SK-N-SH treated with all-trans-retinoic acid at 6 μM for 48 hours (cell line): ENCODE measurements around the gene GPC5.

ENCODE experiments used
- ATAC-seq: fragments of 200-7000 bp; cut with Tn5 transposase; 3 replicates; pipeline ENCODE4 v1.9.1; 2020; ENCODE audit warnings: mild to moderate bottlenecking, moderate library complexity
- ARNTL ChIP-seq: fragments of 450-650 bp; formaldehyde crosslinking; IDR thresholded peaks from 2 replicates; pipeline ENCODE4 v1.5.0; 2020; ENCODE audit warnings: low read depth, mild to moderate bottlenecking, moderate library complexity, borderline replicate concordance
- BACH2 ChIP-seq: fragments of 250-450 bp; sonication (Bioruptor Pico); IDR thresholded peaks from 2 replicates; pipeline ENCODE4 v1.9.0; 2021; ENCODE audit warnings: mild to moderate bottlenecking, borderline replicate concordance
- CREB5 ChIP-seq: fragments of 250-450 bp; sonication (Bioruptor Pico); IDR thresholded peaks from 2 replicates; pipeline ENCODE4 v1.5.1; 2020; ENCODE audit warnings: low read depth, mild to moderate bottlenecking, moderate library complexity
- CSDC2 ChIP-seq: fragments of 250-450 bp; sonication (Bioruptor Pico); IDR thresholded peaks from 2 replicates; pipeline ENCODE4 v1.5.0; 2020; ENCODE audit warnings: mild to moderate bottlenecking, moderate library complexity
- CSRNP3 ChIP-seq: fragments of 250-450 bp; sonication (Bioruptor Pico); IDR thresholded peaks from 2 replicates; pipeline ENCODE4 v1.5.1; 2021; ENCODE audit warnings: mild to moderate bottlenecking, moderate library complexity
- GLIS3 ChIP-seq: fragments of 250-450 bp; sonication (Bioruptor Pico); IDR thresholded peaks from 2 replicates; pipeline ENCODE4 v1.5.0; 2020; ENCODE audit warnings: mild to moderate bottlenecking, moderate library complexity
- ISL1 ChIP-seq: fragments of 250-450 bp; sonication (Bioruptor Pico); IDR thresholded peaks from 2 replicates; pipeline ENCODE4 v2.1.2; 2022; ENCODE audit warnings: mild to moderate bottlenecking, moderate library complexity
- OSR1 ChIP-seq: fragments of 250-450 bp; sonication (Bioruptor Pico); IDR thresholded peaks from 2 replicates; pipeline ENCODE4 v1.8.0; 2022; ENCODE audit warnings: moderate library complexity, mild to moderate bottlenecking, inconsistent platforms
- PATZ1 ChIP-seq: fragments of 250-450 bp; sonication (Bioruptor Pico); IDR thresholded peaks from 2 replicates; pipeline ENCODE4 v1.8.0; 2020; ENCODE audit warnings: mild to moderate bottlenecking, moderate library complexity, borderline replicate concordance
- POU6F1 ChIP-seq: fragments of 250-450 bp; sonication (Bioruptor Pico); IDR thresholded peaks from 2 replicates; pipeline ENCODE4 v1.8.0; 2021; ENCODE audit warnings: low read depth, mild to moderate bottlenecking, moderate library complexity, borderline replicate concordance
- PPARA ChIP-seq: fragments of 250-450 bp; sonication (Bioruptor Pico); IDR thresholded peaks from 2 replicates; pipeline ENCODE4 v1.5.0; 2020; ENCODE audit warnings: mild to moderate bottlenecking, borderline replicate concordance
- SNAI2 ChIP-seq: fragments of 250-450 bp; sonication (Bioruptor Pico); IDR thresholded peaks from 2 replicates; pipeline ENCODE4 v1.5.0; 2020; ENCODE audit warnings: mild to moderate bottlenecking, moderate library complexity
- TCF4 ChIP-seq: fragments of 250-450 bp; sonication (Bioruptor Pico); IDR thresholded peaks from 2 replicates; pipeline ENCODE4 v1.8.0; 2021; ENCODE audit warnings: mild to moderate bottlenecking, moderate library complexity, borderline replicate concordance
- TOX ChIP-seq: fragments of 250-450 bp; sonication (Bioruptor Pico); IDR thresholded peaks from 2 replicates; pipeline ENCODE4 v1.8.0; 2021; ENCODE audit warnings: mild to moderate bottlenecking, moderate library complexity, borderline replicate concordance
- TSHZ2 ChIP-seq: fragments of 250-450 bp; sonication (Bioruptor Pico); IDR thresholded peaks from 2 replicates; pipeline ENCODE4 v1.5.0; 2020; ENCODE audit warnings: mild to moderate bottlenecking, moderate library complexity
- ZC3H10 ChIP-seq: fragments of 250-450 bp; sonication (Bioruptor Pico); IDR thresholded peaks from 2 replicates; pipeline ENCODE4 v1.5.1; 2021; ENCODE audit warnings: mild to moderate bottlenecking, moderate library complexity
- ZFP3 ChIP-seq: fragments of 250-450 bp; sonication (Bioruptor Pico); IDR thresholded peaks from 2 replicates; pipeline ENCODE4 v1.5.0; 2020; ENCODE audit warnings: mild to moderate bottlenecking, moderate library complexity
- ZFP30 ChIP-seq: fragments of 450-650 bp; formaldehyde crosslinking; IDR thresholded peaks from 2 replicates; pipeline ENCODE4 v1.5.0; 2022; ENCODE audit warnings: mild to moderate bottlenecking, moderate library complexity
- ZNF565 ChIP-seq: fragments of 450-650 bp; formaldehyde crosslinking; conservative IDR thresholded peaks from 2 replicates; pipeline ENCODE4 v1.5.0; 2020; ENCODE audit warnings: low read depth, mild to moderate bottlenecking, moderate library complexity
- ZNF70 ChIP-seq: fragments of 450-650 bp; formaldehyde crosslinking; IDR thresholded peaks from 2 replicates; pipeline ENCODE4 v1.5.0; 2020; ENCODE audit warnings: mild to moderate bottlenecking, moderate library complexity
- ZNF8 ChIP-seq: fragments of 450-650 bp; formaldehyde crosslinking; IDR thresholded peaks from 2 replicates; pipeline ENCODE4 v1.5.0; 2020; ENCODE audit warnings: mild to moderate bottlenecking, moderate library complexity

Gene GPC5

GRCh38 chr13:91655731-91656130, 257.3 kb downstream of the GPC5 start:
- ATAC-seq = no peak
- TF ChIP-seq ISL1 (no peak), CSRNP3 (no peak), ARNTL (CRISPR knock-in tag) (no peak), TOX (CRISPR knock-in tag) (no peak), POU6F1 (CRISPR knock-in tag) (no peak), ZFP3 (CRISPR knock-in tag) (no peak), ZFP30 (CRISPR knock-in tag) (no peak), TCF4 (CRISPR knock-in tag) (no peak), TSHZ2 (CRISPR knock-in tag) (no peak), CREB5 (CRISPR knock-in tag) (no peak), ZNF565 (CRISPR knock-in tag) (no peak), ZNF8 (CRISPR knock-in tag) (no peak)
- TF ChIP-seq, all 23 proteins: peak for 0

- ATAC-seq = no peak
- TF ChIP-seq POU6F1 (CRISPR knock-in tag) (no peak), PPARA (no peak), TCF4 (CRISPR knock-in tag) (no peak), CSDC2 (CRISPR knock-in tag) (no peak), ZNF70 (CRISPR knock-in tag) (no peak), OSR1 (CRISPR knock-in tag) (no peak), ARNTL (CRISPR knock-in tag) (no peak), CREB5 (CRISPR knock-in tag) (no peak)
Measured at GRCh38 chr13:91657283-91657682, 258.9 kb downstream of the GPC5 start.

- ATAC-seq = no peak
- TF ChIP-seq PPARA (no peak), ZC3H10 (CRISPR knock-in tag) (no peak), TOX (CRISPR knock-in tag) (no peak), CSDC2 (CRISPR knock-in tag) (no peak), ZFP3 (CRISPR knock-in tag) (no peak), PATZ1 (no peak), ARNTL (CRISPR knock-in tag) (no peak), BACH2 (CRISPR knock-in tag) (no peak), SNAI2 (CRISPR knock-in tag) (no peak), TCF4 (CRISPR knock-in tag) (no peak), GLIS3 (CRISPR knock-in tag) (no peak)
Measured at GRCh38 chr13:91659256-91660075, 261.0 kb downstream of the GPC5 start.
